Hepatocyte (in vitro differentiated cells): Measurements from ENCODE around the gene KRTAP21-2.

Experiments used
- EZH2phosphoT487 ChIP-seq: fragments of 200-600 bp; sonication (generic); IDR thresholded peaks from one replicate; pipeline ENCODE4 v1.6.1; 2018; ENCODE audit warnings: antibody characterized with exemption, mild to moderate bottlenecking, low read depth, moderate library complexity; ENCODE audit not compliant: unreplicated experiment, severe bottlenecking
- TF ChIP-seq, protein P1 (sequence below): fragments of 200-600 bp; sonication (generic); IDR thresholded peaks from 2 replicates; pipeline ENCODE4 v1.5.1; 2016; ENCODE audit warnings: antibody characterized with exemption, mild to moderate bottlenecking; ENCODE audit not compliant: poor library complexity

DNA sequence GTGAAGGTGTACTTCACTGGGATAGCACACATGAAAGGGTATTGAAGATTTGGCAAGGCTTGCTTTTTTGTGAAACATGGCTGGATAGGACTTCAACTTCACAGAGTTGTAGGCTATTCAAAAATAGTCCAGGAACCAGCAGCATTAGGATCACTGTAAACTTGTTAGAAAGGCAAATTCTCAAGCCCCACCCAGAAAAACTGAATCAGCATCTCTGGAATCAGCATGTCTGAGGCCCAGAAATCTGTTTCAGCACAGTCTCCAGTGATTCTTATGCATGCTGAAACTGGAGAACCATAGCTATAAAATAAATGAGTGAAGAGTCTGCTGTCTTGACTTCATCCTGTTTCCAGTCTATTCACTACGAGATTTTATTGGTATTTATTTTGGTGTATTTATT, 20.3 kb downstream of the KRTAP21-2 start:
- TF ChIP-seq, protein P1, sequence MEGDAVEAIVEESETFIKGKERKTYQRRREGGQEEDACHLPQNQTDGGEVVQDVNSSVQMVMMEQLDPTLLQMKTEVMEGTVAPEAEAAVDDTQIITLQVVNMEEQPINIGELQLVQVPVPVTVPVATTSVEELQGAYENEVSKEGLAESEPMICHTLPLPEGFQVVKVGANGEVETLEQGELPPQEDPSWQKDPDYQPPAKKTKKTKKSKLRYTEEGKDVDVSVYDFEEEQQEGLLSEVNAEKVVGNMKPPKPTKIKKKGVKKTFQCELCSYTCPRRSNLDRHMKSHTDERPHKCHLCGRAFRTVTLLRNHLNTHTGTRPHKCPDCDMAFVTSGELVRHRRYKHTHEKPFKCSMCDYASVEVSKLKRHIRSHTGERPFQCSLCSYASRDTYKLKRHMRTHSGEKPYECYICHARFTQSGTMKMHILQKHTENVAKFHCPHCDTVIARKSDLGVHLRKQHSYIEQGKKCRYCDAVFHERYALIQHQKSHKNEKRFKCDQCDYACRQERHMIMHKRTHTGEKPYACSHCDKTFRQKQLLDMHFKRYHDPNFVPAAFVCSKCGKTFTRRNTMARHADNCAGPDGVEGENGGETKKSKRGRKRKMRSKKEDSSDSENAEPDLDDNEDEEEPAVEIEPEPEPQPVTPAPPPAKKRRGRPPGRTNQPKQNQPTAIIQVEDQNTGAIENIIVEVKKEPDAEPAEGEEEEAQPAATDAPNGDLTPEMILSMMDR, result no peak
- TF ChIP-seq EZH2phosphoT487, result no peak
